ENCODE results near the gene FUT6.
A peak's percentile ranks its signal among the peaks of the same experiment; 100 is the strongest.

The FUT6 gene

DNA sequence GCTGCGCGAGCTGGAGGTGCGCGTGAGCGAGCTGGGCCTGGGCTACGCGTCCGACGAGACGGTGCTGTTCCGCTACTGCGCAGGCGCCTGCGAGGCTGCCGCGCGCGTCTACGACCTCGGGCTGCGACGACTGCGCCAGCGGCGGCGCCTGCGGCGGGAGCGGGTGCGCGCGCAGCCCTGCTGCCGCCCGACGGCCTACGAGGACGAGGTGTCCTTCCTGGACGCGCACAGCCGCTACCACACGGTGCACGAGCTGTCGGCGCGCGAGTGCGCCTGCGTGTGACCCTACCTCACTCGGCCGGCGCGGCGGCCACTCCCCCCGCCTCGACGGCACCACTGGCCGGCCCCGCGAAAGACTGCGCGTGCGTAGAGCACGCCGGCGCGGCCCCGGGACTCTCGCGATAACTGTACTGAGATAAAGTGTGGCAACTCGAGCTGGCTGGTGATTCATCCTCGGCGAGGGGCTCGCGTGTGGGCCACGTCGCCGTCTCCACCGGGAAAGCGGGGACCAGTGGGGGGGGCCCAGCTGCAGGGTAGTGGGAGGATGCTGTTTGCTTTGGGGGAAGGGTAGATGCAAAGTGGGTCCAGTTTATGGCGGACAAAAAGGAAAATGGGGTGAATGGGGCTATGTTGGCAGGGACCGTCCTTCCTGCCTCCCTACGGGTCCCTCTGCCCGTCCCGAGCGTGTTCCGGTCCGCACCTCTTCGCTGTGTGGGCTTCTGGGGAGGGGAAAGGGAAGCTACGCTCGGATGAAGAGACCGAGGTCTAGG, 11.4 kb downstream of the FUT6 start:
- peak; percentile 92 for DNase-seq

DNA sequence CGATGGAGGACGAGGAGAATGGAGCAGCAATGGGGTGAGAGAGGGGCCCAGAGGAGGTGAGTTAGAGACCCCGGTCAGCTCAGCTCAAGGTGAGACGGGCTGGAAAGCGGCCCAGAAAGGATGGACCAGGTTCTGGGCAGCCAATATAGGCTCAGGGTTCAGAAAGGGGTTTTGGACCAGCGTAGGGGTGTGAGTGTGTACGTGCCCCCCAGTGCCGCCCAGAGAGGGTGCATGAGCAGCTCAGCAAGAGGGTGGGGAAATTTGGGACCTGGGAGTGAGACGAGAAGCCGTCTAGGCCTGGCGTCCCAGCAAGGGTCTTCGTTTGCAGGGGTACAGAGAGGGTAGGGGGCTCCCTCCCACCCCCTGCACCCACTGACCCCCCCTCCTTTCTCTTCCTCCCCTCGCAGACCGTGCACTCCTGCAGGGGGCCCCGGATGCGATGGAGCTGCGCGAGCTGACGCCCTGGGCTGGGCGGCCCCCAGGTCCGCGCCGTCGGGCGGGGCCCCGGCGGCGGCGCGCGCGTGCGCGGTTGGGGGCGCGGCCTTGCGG, 12.1 kb downstream of the FUT6 start:
- DNase-seq, result no peak

DNA sequence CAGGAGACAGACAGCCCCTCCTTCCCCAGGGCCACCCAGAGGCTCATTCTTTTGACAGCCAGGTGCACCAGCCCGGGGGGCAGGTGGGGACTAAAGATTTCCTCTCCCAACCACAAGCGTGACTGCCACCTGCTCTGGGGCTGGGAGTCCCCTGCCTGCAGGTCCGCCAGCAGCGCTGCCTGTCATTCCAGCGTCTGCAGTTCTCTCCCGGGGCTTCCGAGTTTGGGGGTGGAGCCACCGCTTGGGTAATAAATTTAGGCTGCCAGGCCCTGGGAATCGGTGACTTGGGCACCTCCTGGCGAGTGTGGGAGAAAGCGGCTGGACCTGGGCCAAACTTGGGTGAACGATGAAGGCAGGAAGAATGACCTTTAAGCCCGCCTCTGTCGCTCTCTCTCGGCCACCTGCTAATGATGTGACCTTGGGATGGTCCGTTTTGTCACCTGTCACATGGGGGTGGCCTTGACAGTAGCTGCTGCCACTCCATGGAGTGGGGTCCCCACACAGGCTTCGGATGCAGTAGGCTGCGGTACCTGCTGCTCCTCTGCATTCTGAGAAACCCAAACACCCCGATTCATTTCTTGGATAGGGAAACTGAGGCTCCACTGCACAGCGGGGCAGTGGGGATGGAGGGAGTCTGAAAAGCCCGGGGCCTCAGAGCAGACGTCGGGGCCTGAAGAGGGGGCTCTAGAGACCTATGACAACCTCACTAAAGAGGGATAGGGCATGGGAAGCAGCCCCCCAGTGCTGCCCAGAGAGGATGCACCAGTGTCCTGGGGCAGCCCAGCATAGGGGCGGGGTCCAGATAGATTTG, 12.8 kb downstream of the FUT6 start:
- peak; percentile 6 for DNase-seq

DNA sequence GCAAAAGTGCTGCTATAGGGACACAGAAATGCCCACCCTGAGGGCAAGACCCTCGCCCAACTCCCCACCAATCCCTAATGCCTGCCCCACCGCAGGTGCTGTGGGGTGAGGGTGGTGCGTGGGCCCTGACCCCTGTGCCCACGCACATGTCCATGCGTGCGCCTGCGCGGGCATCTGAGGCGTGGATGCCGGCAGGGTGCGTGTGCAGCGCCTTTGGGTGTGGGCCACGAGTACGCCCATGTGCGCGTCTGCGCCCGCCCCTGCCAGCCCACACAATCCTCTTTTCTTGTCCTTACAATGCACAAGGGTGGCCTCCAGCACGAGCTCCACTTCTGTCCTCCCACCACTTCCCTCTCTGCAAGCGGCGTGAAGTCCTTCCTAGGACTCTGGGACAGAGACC, 14.3 kb downstream of the FUT6 start:
- DNase-seq, result no peak

DNA sequence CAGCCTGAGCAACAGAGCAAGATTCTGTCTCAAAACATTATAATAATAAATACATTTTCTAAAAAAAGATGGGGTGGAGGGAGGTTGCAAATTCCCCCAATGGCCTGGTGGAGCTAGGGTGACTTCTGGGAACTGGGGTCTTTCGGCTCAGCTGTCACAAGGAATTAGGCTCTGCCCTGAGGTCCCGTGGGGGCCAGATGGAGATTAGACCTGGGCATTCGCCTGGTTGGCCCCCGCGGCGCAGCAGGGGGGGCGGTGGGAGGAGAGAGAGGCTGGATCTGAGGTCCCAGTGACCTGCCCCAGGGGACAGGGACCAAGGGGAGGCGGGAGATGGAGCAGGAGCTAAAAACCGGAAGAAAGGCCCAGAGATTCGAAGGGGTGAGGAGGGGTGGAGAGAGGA, 14.8 kb downstream of the FUT6 start:
- DNase-seq, result no peak

DNA sequence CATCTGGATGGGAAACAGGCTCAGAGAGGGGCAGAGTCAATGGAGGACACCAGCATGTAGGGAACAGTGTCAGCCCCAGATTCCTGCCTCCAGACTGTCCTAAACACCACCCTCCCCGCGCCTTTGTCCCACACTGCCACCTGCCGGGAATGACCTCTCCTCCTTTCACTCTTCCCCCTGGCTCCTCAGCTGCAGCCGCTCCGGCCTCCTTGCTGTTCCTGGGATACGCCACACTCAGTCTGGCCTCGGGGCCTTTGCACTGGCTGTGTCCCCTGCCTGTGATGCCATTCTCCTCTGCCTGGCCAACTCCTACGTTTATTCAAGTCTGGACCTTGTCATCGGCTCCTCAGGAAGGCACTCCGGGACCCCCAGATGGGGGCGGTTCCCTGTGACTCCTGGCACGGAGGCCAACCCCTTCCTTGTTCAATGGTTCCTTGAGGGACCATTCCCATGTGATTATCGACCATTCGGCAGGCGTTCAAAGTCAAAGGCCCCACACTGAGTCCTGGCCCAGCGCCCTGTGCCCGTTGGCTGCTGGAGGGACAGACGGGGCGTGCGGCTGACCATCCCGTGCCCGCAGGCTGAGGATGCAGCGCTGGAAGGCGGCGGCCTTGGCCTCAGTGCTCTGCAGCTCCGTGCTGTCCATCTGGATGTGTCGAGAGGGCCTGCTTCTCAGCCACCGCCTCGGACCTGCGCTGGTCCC, 15.8 kb downstream of the FUT6 start:
- no peak for DNase-seq

DNA sequence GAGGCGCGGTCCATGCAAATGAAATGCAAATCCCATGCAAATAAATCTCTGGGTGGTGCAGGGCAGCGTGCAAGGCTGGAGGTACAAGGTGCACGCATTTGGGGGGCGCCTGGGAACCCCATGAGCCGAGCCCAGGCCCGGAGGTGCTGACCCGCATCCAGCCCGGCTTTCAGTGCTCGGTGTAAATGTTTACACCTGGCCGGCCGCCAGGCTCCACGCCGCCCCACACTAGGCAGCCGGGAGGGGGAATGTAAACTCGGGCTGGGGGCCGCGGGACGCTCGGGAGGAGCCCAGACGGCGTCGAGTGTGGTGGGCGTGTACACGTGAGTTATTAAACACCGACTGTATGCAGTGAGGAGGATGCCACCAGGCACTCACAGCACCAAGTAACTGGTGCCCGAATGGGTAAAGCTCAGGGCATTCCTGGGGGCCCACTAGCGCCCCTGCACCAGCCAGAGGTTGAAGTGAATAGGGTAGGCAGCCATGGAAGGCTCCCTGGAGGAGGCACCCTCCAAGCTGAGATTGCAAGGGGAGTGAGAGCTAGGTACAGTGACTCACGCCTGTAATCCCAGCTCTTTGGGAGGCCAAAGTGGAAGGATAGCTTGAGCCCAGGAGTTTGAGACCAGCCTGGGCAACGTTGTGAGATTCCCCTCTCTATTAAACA, 17.2 kb downstream of the FUT6 start:
- DNase-seq, result no peak

DNA sequence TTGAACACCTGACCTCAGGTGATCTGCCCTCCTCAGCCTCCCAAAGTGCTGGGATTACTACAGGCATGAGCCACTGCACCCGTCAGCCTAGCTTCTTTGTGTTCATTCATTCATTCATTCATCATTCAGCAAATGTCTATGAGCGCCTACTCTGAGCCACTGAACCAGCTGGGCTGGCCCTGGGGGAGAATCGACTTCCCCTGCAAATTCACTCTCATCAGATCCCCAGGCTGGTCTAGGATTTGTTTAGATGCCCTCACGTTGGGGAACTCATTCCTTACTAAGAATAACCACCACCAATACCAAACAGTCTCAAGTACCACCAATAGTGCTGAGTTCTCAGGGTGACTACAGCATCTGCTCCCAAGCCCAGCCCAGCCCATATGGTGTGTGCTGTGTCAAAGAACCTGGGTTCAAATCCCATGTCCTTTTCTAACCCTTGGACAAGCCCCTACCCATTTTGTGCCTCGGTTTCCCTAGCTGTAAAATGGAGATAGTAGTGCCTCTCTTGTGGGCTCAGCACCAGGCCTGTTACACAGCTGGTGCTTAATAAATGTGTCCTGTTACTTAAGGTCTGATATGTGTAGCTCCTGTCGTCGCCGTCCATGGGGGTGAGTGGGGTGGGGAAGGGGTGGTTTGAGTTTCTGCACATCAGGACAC, 17.9 kb downstream of the FUT6 start:
- no peak for DNase-seq

DNA sequence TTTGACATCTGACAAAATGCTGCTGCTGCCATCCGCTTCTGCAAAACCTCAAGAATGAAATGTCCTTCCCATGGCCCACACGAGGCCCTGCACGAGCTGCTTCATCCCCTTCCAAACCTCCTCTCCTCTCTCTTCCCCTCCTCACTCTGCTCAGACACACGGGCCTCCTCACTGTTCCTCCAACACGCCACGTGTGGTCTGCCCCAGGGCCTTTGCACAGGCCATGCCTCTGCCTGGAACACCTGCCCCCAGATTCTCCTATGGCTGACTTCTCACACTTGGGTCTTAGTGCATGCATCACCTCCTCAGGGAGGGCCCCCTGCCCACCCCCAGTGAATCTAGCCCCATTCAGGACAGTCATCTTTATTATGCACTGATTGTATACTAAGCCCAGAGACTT, 18.7 kb downstream of the FUT6 start:
- DNase-seq, result no peak

DNA sequence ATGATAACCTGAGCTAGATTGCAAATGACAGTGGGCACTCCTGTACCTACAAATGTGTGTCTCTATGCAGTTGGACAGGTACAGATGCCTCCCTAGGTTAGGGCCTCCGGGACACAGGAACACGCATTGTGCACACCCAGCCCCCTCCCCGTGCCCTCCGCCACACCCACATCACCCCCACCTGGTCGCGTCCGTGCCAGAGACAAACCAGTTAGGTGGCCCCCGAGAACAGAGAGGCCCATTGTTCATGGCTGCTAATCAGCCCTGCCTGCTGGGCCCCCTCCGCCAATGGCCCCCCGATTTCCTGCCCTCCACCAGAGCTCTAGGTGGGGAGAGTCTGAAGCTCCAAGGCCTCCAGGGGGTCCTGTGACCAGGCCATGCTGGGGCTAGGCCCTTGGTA, 20.9 kb downstream of the FUT6 start:
- DNase-seq, result no peak

DNA sequence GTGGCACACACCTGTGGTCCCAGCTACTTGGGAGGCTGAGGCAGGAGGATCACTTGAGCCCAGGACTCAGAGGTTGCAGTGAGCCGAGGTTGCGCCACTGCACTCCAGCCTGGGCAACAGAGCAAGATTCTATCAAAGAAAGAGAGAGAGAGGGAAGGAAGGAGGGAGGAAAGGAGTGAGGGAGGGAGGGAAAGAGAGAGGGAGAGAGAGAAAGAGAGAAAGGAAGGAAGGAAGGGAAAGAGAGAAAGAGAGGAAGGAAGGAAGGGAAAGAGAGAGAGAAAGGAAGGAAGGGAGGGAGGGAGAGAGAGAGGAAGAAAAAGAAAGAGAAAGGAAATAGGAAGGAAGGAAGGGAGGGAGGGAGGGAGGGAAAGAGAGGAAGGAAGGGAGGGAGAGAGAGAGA, 22.3 kb downstream of the FUT6 start:
- DNase-seq, result no peak

DNA sequence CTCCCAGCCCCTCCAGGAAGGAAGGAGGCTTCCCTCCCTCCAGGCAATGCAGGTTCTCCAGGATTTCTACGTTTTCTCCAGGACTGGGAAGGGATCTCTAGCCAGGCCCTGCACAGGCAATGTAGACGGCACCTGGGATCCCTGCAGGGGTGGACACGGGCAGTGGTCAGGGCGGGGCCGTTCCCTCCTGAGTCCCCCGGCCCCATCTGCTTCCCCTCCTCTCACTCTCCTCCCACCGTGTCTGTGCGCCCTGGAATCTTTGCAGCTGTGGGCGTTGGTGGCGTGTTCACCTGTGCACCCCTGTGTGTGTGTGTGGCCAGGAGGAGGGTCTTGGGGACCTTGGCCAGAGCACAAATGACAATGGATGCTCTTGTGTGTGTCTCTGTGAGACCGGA, 24.7 kb downstream of the FUT6 start:
- no peak for DNase-seq

DNA sequence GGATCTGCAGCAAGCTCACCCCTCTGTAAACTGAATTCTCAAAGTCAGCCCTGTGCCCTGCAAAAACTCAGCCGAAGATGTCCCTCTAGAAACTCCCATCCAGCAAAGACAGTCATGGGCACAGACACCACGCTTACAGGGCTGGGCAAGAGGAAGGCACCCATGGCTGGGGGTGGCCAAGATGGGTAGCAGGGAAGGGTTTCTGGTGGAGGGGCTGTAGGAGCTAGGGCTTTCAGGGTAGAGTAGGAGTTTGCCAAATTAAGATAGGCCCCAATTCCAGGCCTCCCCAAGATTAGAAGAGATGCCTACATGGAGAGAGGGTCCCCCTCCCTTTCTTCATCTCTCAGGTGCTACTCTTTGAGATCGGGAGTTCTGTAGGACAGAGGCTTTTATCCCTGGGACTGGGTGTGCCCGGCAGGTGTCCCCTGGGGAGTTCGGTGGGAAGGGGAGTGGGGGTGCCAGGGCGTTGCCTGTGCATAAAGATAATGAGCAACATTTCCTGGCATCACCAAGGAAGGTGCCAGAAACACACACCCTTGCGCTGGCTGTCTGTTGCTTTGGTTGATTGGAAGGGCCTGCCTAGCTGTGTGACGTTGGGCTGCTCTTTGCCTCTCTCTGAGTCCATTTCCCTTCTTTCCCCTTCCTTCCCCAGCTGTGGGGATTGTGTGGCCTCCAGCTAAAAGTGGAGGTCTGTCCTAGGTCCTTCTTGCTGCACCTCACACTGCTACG, 25.2 kb downstream of the FUT6 start:
- DNase-seq, result no peak

DNA sequence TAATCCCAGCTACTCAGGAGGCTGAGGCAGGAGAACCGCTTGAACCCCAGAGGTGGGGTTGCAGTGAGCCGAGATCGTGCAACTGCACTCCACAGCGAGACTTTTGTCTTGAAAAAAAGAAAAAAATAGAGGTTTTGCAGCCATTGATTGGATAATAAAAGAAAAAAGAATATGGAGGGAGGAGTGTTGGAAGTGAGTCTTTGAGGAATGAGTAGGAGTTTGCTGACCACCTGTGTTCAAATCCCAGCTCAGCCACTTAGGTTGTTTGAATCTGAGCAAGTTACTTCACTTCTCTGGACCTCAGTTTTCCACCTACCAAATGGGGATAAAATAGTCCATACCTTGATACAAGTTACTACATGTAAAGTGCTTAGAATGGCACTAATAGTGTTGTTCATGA, 28.4 kb downstream of the FUT6 start:
- no peak for DNase-seq

DNA sequence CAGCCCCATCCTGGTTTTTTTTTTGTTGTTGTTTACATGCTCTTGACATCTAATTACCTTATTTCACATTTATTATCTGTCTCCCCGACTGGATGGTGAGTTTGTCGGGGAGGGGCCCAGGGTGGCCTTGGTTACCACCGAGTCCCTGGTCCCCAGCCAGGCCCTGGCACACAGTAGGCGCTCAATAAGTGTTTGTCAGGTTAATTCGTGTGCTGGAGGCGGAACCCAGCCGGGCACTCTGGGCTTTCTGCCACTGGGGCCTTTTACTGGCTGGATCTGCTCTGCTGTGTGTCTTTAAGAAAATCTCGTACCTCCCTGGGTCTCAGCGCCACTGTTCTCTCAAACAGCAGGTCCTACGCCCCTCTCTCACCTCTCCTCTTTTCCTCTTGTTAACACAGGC, 30.0 kb downstream of the FUT6 start:
- DNase-seq, result no peak

DNA sequence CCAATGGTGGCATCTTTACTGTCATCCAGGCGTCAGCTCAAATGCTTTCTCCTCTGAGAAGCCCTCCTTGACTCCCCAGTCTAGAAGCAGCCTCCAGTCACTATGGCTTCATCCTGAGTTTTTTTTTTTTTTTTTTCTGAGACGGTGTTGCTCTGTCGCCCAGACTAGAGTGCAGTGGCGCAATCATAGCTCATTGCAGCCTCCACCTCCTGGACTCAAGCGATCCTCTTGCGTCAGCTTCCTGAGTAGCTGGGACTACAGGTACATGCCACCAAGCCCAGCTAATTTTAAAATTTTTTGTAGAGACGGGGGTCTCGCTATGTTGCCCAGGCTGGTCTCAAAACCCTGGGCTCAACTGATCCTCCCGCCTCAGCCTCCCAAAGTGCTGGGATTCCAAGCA, 30.4 kb downstream of the FUT6 start:
- DNase-seq, result no peak

DNA sequence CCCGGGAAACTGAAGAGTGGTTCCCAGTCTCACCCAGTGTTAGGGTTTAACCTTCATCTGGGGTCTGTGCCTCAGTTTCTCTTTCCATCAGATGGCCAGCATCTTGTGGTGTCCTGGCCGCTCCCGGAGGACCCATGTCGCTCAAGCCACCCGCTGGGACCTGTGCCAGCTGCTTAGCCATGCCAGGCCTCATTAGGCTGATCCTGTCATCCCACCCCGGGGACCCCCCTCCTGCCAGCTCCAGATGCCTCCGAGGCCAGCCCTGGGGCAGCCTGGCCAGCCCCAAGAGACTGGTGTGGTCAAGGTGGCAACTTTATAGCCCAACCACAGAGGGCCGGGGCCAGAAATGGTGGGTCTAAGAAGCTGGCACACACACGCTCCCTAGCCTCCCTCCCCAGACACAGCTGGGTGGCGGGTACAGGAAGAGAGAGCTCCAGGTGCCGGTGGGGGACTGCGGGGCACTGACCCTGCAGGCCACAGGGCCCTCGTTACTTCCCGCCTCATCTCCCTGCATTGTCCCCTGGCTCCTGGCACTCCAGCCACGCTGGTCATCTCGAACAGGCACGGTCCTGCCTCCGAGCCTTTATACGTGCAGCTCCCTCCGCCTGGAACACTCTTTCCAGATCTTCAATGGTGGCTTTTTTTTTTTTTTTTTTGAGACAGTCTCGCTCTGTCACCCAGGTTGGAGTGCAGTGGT, 31.2 kb downstream of the FUT6 start:
- no peak for DNase-seq

DNA sequence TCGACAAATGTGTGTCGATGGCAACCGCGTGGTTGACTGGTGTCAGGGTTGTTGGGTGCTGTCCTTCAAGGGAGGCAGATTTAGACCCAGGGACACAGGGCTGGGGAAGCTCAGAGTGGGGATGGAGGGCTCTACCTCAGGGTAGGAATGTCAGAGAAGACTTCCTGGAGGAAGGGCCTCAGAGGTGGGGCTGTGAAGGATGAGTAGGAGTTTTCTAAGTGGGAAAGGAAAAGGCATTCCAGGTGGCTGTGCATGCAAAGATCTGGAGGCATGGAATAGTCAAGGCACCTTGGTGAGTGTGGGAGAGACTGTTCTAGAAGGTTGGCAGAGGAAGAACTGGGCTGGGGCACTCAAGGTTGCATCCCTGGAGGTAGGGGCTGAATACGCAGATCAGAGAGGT, 32.6 kb downstream of the FUT6 start:
- DNase-seq, result no peak

DNA sequence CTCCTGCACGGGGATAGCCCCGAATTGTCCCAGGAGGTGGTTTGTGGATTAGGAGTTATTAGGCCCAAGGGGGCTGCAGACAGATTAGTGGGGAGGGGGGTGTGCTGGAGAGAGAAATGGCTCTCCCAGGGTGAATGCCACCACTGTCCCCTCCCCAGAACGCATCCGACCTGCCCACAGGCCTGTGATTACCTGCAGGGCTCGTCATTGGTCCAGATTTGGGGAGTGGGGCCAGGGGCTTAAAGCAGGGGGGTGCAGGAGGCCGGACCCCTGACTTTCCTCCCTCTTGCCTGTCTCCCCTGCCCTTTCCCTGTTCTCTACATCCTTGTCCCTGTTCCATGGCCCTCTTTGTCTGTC, 33.4 kb downstream of the FUT6 start:
- DNase-seq, result no peak

DNA sequence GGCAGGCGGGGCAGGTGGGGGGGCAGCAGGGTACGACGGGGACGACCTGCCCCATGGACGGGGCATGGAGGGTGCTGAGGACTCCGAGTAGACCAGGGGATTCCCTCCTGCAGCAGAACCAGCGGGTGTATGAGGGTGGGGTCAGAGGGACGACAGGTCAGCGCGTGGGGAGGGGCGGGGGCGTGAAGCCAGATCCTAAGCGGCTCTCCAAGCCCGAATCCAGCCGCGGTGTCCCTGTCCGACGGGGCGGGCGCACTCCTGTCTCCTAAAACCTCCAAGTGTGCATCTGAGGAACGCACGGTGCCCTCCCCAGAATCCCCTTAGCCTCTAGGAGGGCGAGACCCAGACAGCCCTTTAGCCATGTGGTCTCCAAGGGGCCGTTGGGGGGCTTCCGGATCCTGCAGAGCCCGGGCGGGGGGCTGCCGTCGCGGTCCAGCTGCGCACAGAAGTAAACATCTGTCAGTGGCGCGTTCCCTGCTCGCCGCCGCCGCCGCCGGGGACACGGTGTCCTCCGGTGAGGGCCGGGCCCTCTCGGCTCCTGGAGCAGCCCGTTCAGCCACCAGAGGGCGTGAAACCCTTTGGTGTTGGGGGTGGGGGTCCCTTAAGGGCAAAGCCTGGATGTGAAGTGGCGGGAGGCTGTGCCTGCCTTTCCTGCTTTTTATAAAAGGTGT, 33.9 kb downstream of the FUT6 start:
- DNase-seq, result peak; percentile 34
